ENCODE data around the gene PRKN.

Gene PRKN

GRCh38 chr6:161455848-161456247, 1271.7 kb downstream of the PRKN start:
- DNase-seq: no peak

DNA sequence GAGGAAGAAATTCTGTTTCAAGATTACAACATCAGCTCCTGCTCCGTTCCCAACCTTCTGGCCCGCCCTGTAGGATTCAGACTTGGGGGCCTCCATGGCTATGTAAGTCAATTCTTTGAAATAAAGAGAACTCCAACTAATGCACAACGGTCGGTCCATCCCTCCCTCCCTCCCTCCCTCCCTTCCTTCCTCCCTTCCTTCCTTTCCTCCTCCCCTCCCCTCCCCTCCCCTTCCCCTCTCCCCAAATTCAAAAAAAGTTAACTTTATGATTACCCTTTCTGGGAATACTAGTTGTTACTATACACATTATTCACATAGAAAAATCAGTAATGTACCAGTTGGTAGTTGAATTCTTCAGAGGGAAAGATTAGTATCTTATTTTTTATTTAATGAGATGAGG, 1274.0 kb downstream of the PRKN start:
- no peak for DNase-seq

GRCh38 chr6:161452241-161452640, 1275.3 kb downstream of the PRKN start:
- DNase-seq: no peak

GRCh38 chr6:161449521-161449920, 1278.0 kb downstream of the PRKN start:
- DNase-seq: no peak

- DNase-seq: no peak
Measured at GRCh38 chr6:161446949-161447348, 1280.6 kb downstream of the PRKN start.

- no peak for DNase-seq
Measured at GRCh38 chr6:161446296-161446925, 1281.2 kb downstream of the PRKN start.

GRCh38 chr6:161445021-161445799, 1282.4 kb downstream of the PRKN start:
- DNase-seq: no peak

- DNase-seq: peak; percentile 58
Measured at GRCh38 chr6:161444464-161444863, 1283.1 kb downstream of the PRKN start.

DNA sequence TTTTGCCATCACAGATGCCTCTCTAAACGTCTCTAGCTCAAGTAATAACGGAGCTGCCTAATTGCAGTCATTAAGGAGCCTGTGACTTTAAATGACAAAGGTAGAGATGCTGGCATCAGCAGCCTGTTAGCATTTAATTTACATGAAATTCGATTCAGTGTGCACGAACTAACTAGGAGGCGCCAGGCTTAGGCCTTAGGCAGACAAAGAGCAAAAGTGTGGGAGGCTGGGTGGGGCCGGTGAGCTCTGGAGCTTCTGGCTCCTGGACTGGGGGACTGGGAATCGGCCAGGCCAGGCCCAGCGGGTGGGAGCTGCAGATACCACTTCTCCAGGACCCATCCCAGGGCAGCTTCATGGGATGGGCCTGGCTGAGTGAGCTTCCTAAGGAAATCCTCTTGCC, 1283.7 kb downstream of the PRKN start:
- DNase-seq: no peak

- no peak for DNase-seq
Measured at GRCh38 chr6:161442420-161442819, 1285.1 kb downstream of the PRKN start.

- no peak for DNase-seq
Measured at GRCh38 chr6:161440299-161440698, 1287.3 kb downstream of the PRKN start.

DNA sequence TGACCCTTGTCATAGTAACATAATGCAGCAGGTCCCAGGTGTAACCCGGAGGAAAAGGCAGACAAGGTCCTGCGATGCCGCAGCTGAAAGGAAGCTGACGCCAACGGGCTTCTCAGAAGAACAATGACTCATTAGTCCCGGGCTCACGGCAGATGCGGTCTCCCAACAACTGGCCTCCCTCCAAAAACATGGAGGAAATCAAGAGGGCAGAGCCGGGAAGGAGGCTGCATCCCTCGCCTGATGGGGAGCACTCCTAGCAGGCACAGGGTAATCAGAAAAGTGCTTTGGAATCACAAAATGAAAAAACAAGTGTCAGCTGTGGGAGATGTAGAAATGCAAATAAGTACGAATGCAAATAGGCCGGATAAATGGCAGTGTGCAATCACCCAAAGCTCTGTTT, 1288.5 kb downstream of the PRKN start:
- peak; percentile 56 for DNase-seq

DNA sequence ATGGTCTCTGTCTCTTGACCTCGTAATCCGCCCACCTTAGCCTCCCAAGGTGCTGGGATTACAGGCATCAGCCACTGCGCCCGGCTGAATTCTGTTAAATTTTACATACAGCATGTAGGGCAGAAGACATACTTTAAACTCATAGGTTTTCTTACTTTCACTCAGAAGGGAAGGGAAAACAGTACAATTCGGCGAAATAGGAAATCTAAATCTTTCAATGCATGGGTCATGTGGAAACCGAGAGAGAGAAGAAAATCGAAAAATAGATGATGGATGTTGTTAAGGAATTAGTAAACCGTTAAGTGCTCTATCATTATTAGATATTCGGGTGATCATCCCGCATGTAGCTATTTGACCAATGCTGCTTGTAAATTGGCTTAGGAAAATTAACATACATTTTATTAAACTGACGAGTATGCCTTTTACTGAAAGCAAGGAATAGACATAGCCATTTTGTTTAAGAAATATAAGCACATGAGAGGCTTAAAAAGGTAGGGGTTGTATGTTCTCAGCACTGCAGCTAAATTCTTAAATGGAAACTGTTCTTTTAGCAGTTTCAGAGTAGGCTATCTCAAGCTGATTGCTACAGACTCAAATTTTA, 1289.0 kb downstream of the PRKN start:
- DNase-seq: no peak

GRCh38 chr6:161437851-161438250, 1289.7 kb downstream of the PRKN start:
- DNase-seq: no peak

GRCh38 chr6:161436106-161436876, 1291.3 kb downstream of the PRKN start:
- no peak for DNase-seq

DNA sequence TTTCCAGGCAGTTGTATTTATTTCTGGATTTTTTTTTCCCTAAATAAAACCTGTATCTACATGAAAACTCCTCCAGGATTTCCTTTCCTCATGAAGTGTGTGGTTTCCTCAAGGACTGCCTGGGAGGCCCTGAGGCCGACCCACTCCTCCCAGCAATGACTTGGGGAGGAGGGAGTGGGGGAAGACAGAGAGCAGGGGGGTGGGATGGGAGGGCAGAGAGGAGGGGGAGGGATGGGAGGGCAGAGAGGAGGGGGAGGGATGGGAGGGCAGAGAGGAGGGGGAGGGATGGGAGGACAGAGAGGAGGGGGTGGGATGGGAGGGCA, 1291.9 kb downstream of the PRKN start:
- no peak for DNase-seq

GRCh38 chr6:161434921-161435747, 1292.4 kb downstream of the PRKN start:
- no peak for DNase-seq

DNA sequence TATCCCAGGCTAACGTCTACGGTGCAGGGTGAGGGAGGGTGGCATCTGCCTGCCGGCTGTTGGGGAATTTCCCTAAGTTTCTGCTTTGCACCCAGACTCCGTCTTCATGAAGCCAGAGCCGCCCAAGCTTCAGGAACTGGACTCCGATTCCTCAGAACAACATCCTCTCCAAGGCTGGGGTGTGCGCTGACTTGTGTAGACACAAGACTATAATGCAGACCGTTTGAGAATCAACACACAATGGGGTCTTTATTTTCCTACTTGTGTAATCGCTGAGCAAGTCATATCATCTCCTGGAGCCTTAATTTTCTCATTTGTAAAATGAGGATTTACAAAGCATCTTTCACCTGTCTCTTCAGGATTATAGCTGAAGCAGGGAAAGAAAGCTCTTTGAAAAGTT, 1293.2 kb downstream of the PRKN start:
- DNase-seq: no peak

GRCh38 chr6:161432546-161432945, 1295.0 kb downstream of the PRKN start:
- no peak for DNase-seq

DNA sequence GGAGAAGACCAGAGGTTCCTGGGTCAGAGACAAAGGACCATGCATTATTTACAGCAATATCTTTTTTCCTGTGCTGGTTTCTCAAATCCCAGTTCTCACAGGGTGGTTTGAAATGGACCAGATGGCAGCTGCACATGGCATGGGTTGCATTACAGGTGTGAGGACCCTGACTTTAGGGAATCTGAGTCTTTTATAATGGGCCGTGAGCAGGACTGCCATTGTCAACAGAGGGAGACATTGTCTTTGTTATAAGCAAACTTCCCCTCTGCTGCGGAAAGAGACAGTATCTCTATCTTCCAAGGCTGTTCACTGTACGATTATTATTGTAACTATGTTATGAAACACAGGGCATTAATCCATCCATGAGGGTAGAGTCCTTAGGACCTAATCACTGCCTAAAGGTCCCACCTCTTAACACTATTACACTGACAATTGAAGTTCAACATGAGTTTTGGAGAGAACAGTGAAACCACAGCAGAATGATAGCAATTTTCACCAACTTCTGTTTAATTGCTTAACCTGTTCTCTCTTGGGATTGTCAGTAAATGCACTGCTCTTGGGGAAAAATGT, 1297.6 kb downstream of the PRKN start:
- DNase-seq: no peak

GRCh38 chr6:161424421-161424820, 1303.1 kb downstream of the PRKN start:
- DNase-seq: no peak

All from right forelimb (tissue), 1 donor.